SK-N-SH treated with all-trans-retinoic acid at 6 μM for 48 hours (cell line): Measurements from ENCODE around the gene SBF2.

Experiments
- ATAC-seq: fragments of 200-7000 bp; cut with Tn5 transposase; 3 replicates; pipeline ENCODE4 v1.9.1; 2020; ENCODE audit warnings: mild to moderate bottlenecking, moderate library complexity
- ARNTL ChIP-seq: fragments of 450-650 bp; formaldehyde crosslinking; IDR thresholded peaks from 2 replicates; pipeline ENCODE4 v1.5.0; 2020; ENCODE audit warnings: low read depth, mild to moderate bottlenecking, moderate library complexity, borderline replicate concordance
- BACH2 ChIP-seq: fragments of 250-450 bp; sonication (Bioruptor Pico); IDR thresholded peaks from 2 replicates; pipeline ENCODE4 v1.9.0; 2021; ENCODE audit warnings: mild to moderate bottlenecking, borderline replicate concordance
- ESRRG ChIP-seq: fragments of 250-450 bp; sonication (Bioruptor Pico); IDR thresholded peaks from 2 replicates; pipeline ENCODE4 v1.6.1; 2021; ENCODE audit warnings: mild to moderate bottlenecking
- GLIS3 ChIP-seq: fragments of 250-450 bp; sonication (Bioruptor Pico); IDR thresholded peaks from 2 replicates; pipeline ENCODE4 v1.5.0; 2020; ENCODE audit warnings: mild to moderate bottlenecking, moderate library complexity
- ISL1 ChIP-seq: fragments of 250-450 bp; sonication (Bioruptor Pico); IDR thresholded peaks from 2 replicates; pipeline ENCODE4 v2.1.2; 2022; ENCODE audit warnings: mild to moderate bottlenecking, moderate library complexity
- OSR1 ChIP-seq: fragments of 250-450 bp; sonication (Bioruptor Pico); IDR thresholded peaks from 2 replicates; pipeline ENCODE4 v1.8.0; 2022; ENCODE audit warnings: moderate library complexity, mild to moderate bottlenecking, inconsistent platforms
- PPARA ChIP-seq: fragments of 250-450 bp; sonication (Bioruptor Pico); IDR thresholded peaks from 2 replicates; pipeline ENCODE4 v1.5.0; 2020; ENCODE audit warnings: mild to moderate bottlenecking, borderline replicate concordance
- RARB ChIP-seq: fragments of 250-450 bp; sonication (Bioruptor Pico); IDR thresholded peaks from 2 replicates; pipeline ENCODE4 v1.8.0; 2021; ENCODE audit warnings: mild to moderate bottlenecking, moderate library complexity
- SNAI2 ChIP-seq: fragments of 250-450 bp; sonication (Bioruptor Pico); IDR thresholded peaks from 2 replicates; pipeline ENCODE4 v1.5.0; 2020; ENCODE audit warnings: mild to moderate bottlenecking, moderate library complexity
- TCF4 ChIP-seq: fragments of 250-450 bp; sonication (Bioruptor Pico); IDR thresholded peaks from 2 replicates; pipeline ENCODE4 v1.8.0; 2021; ENCODE audit warnings: mild to moderate bottlenecking, moderate library complexity, borderline replicate concordance
- TOX ChIP-seq: fragments of 250-450 bp; sonication (Bioruptor Pico); IDR thresholded peaks from 2 replicates; pipeline ENCODE4 v1.8.0; 2021; ENCODE audit warnings: mild to moderate bottlenecking, moderate library complexity, borderline replicate concordance
- TSHZ2 ChIP-seq: fragments of 250-450 bp; sonication (Bioruptor Pico); IDR thresholded peaks from 2 replicates; pipeline ENCODE4 v1.5.0; 2020; ENCODE audit warnings: mild to moderate bottlenecking, moderate library complexity
- ZC3H10 ChIP-seq: fragments of 250-450 bp; sonication (Bioruptor Pico); IDR thresholded peaks from 2 replicates; pipeline ENCODE4 v1.5.1; 2021; ENCODE audit warnings: mild to moderate bottlenecking, moderate library complexity
- ZFP3 ChIP-seq: fragments of 250-450 bp; sonication (Bioruptor Pico); IDR thresholded peaks from 2 replicates; pipeline ENCODE4 v1.5.0; 2020; ENCODE audit warnings: mild to moderate bottlenecking, moderate library complexity
- ZFP30 ChIP-seq: fragments of 450-650 bp; formaldehyde crosslinking; IDR thresholded peaks from 2 replicates; pipeline ENCODE4 v1.5.0; 2022; ENCODE audit warnings: mild to moderate bottlenecking, moderate library complexity
- ZNF565 ChIP-seq: fragments of 450-650 bp; formaldehyde crosslinking; conservative IDR thresholded peaks from 2 replicates; pipeline ENCODE4 v1.5.0; 2020; ENCODE audit warnings: low read depth, mild to moderate bottlenecking, moderate library complexity
- ZNF8 ChIP-seq: fragments of 450-650 bp; formaldehyde crosslinking; IDR thresholded peaks from 2 replicates; pipeline ENCODE4 v1.5.0; 2020; ENCODE audit warnings: mild to moderate bottlenecking, moderate library complexity
- TF ChIP-seq, protein P1 (sequence below): fragments of 250-450 bp; sonication (Bioruptor Pico); IDR thresholded peaks from 2 replicates; pipeline ENCODE4 v1.5.1; 2021; ENCODE audit warnings: mild to moderate bottlenecking, moderate library complexity
- TF ChIP-seq, protein P2 (sequence below): fragments of 250-450 bp; sonication (Bioruptor Pico); IDR thresholded peaks from 2 replicates; pipeline ENCODE4 v1.8.0; 2021; ENCODE audit warnings: low read depth, mild to moderate bottlenecking, moderate library complexity, borderline replicate concordance
- TF ChIP-seq, protein P3 (sequence below): fragments of 250-450 bp; sonication (Bioruptor Pico); IDR thresholded peaks from 2 replicates; pipeline ENCODE4 v1.8.0; 2020; ENCODE audit warnings: mild to moderate bottlenecking, moderate library complexity, borderline replicate concordance
- TF ChIP-seq, protein P4 (sequence below): fragments of 250-450 bp; sonication (Bioruptor Pico); IDR thresholded peaks from 2 replicates; pipeline ENCODE4 v1.5.1; 2020; ENCODE audit warnings: low read depth, mild to moderate bottlenecking, moderate library complexity

Gene SBF2

GRCh38 chr11:9797300-9797699 is 496.7 kb downstream of the SBF2 start:
- no peak for ATAC-seq
- TF ChIP-seq ZNF565 (CRISPR knock-in tag) = no peak
- no peak for TF ChIP-seq RARB (CRISPR knock-in tag)
- no peak for TF ChIP-seq ARNTL
- TF ChIP-seq, protein P1, sequence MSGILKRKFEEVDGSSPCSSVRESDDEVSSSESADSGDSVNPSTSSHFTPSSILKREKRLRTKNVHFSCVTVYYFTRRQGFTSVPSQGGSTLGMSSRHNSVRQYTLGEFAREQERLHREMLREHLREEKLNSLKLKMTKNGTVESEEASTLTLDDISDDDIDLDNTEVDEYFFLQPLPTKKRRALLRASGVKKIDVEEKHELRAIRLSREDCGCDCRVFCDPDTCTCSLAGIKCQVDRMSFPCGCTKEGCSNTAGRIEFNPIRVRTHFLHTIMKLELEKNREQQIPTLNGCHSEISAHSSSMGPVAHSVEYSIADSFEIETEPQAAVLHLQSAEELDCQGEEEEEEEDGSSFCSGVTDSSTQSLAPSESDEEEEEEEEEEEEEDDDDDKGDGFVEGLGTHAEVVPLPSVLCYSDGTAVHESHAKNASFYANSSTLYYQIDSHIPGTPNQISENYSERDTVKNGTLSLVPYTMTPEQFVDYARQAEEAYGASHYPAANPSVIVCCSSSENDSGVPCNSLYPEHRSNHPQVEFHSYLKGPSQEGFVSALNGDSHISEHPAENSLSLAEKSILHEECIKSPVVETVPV = no peak

DNA sequence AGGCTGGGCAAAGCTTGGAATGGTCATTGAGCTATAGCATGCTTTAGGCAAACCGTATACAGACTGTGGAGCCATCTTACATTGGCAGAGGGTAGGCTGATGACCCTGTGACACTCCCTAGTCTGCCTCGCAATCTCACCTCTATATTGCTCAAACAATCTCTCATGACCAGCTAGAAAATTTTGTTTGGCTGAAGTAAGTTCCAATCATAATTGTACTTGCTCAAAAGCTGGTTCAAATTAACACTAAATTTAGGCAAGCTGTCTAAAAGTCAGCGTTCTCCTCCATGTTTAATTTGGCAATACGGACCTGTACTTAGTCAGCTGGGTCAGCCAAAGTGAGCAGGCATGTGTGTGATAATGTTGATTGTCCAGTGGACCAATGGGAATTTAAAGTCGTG is 497.2 kb downstream of the SBF2 start:
- ATAC-seq = no peak
- TF ChIP-seq ZNF8 (CRISPR knock-in tag) = no peak

DNA sequence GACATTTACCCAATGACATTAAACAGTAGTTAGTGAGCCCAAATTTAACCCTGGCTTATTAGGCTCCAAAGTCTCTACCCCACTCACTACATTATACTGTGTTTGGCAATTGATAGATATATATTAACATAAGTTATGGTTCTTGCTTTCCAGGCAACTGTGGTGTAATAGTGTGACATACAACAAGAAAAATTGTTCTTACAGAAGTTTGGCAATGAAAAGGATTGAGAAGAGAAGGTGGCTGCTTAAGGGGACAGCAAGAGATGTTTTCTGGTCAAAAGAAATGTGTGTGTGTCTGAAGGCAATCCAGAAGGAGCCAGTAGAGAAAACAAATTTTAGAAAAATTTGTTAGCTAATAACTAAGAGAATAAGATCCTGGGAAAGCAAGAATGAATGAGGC is 497.8 kb downstream of the SBF2 start:
- ATAC-seq = no peak
- no peak for TF ChIP-seq GLIS3
- no peak for TF ChIP-seq ZNF565 (CRISPR knock-in tag)
- no peak for TF ChIP-seq RARB (CRISPR knock-in tag)
- TF ChIP-seq SNAI2 = no peak
- TF ChIP-seq TCF4 (CRISPR knock-in tag) = no peak
- TF ChIP-seq ZNF8 (CRISPR knock-in tag) = no peak
- TF ChIP-seq, protein P2, sequence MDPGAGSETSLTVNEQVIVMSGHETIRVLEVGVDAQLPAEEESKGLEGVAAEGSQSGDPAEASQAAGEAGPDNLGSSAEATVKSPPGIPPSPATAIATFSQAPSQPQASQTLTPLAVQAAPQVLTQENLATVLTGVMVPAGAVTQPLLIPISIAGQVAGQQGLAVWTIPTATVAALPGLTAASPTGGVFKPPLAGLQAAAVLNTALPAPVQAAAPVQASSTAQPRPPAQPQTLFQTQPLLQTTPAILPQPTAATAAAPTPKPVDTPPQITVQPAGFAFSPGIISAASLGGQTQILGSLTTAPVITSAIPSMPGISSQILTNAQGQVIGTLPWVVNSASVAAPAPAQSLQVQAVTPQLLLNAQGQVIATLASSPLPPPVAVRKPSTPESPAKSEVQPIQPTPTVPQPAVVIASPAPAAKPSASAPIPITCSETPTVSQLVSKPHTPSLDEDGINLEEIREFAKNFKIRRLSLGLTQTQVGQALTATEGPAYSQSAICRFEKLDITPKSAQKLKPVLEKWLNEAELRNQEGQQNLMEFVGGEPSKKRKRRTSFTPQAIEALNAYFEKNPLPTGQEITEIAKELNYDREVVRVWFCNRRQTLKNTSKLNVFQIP = no peak
- TF ChIP-seq ISL1 (CRISPR knock-in tag) = no peak
- TF ChIP-seq ESRRG = no peak
- no peak for TF ChIP-seq OSR1 (CRISPR knock-in tag)
- TF ChIP-seq ZFP30 (CRISPR knock-in tag) = no peak
- no peak for TF ChIP-seq PPARA
- TF ChIP-seq TSHZ2 (CRISPR knock-in tag) = no peak

DNA sequence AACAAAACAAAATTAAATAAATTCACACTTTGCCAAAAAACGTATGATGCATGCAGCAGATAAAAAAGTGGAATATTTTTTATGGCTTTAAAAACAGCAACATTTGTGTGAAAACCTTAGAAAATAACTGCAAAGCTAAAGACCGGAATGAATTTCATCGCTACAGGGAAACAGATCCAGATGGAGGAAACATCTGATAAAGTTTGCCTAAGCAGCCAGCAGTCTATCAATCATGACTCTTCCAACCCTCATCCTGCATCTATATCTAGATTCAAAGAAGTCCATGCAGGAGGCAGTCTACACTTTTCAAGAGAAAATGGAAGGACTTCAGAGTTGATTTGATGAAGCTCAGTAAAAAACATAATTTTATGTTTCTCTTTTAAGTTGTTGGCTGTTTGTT is 503.3 kb downstream of the SBF2 start:
- TF ChIP-seq BACH2 (no peak), TCF4 (CRISPR knock-in tag) (peak; percentile 37; the same call in 1 of the 2 replicates)
- no peak for ATAC-seq

GRCh38 chr11:9789910-9790309 is 504.1 kb downstream of the SBF2 start:
- TF ChIP-seq ZC3H10 (CRISPR knock-in tag) (no peak), TOX (CRISPR knock-in tag) (no peak), TSHZ2 (CRISPR knock-in tag) (no peak), ZNF8 (CRISPR knock-in tag) (no peak), PPARA (no peak), OSR1 (CRISPR knock-in tag) (no peak), ISL1 (CRISPR knock-in tag) (no peak), ZFP30 (CRISPR knock-in tag) (no peak), ZFP3 (no peak), ZNF565 (CRISPR knock-in tag) (no peak), GLIS3 (no peak), ARNTL (no peak)
- TF ChIP-seq, protein P1 = no peak
- TF ChIP-seq, protein P3, sequence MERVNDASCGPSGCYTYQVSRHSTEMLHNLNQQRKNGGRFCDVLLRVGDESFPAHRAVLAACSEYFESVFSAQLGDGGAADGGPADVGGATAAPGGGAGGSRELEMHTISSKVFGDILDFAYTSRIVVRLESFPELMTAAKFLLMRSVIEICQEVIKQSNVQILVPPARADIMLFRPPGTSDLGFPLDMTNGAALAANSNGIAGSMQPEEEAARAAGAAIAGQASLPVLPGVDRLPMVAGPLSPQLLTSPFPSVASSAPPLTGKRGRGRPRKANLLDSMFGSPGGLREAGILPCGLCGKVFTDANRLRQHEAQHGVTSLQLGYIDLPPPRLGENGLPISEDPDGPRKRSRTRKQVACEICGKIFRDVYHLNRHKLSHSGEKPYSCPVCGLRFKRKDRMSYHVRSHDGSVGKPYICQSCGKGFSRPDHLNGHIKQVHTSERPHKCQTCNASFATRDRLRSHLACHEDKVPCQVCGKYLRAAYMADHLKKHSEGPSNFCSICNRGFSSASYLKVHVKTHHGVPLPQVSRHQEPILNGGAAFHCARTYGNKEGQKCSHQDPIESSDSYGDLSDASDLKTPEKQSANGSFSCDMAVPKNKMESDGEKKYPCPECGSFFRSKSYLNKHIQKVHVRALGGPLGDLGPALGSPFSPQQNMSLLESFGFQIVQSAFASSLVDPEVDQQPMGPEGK (CRISPR knock-in tag) = no peak
- TF ChIP-seq, protein P4, sequence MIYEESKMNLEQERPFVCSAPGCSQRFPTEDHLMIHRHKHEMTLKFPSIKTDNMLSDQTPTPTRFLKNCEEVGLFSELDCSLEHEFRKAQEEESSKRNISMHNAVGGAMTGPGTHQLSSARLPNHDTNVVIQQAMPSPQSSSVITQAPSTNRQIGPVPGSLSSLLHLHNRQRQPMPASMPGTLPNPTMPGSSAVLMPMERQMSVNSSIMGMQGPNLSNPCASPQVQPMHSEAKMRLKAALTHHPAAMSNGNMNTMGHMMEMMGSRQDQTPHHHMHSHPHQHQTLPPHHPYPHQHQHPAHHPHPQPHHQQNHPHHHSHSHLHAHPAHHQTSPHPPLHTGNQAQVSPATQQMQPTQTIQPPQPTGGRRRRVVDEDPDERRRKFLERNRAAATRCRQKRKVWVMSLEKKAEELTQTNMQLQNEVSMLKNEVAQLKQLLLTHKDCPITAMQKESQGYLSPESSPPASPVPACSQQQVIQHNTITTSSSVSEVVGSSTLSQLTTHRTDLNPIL (CRISPR knock-in tag) = no peak

More at GRCh38 chr11:9789910-9790309, 504.1 kb downstream of the SBF2 start:
- no peak for ATAC-seq
